Mucosa of rectum (tissue), 2 donors: ENCODE measurements around the gene TMEM270.
"Not testable (repeated sequence)": the region's sequence is repeated elsewhere in the genome, so short reads cannot be mapped to it uniquely, and the experiment has no call there.

ENCODE experiments used
- H3K27ac ChIP-seq, 2 donors: one replicate each; pipeline ENCODE4 v1.7.0; 2013; ENCODE audit warnings: inconsistent platforms in 2 of 2, low read depth in 2 of 2, low read length in 2 of 2
- H3K27me3 ChIP-seq, 2 donors: one replicate each; pipeline ENCODE4 v1.7.0; 2013; ENCODE audit warnings: low read length in 2 of 2; ENCODE audit not compliant: control insufficient read depth in 2 of 2, insufficient read depth in 2 of 2
- H3K36me3 ChIP-seq, 2 donors: one replicate each; pipeline ENCODE4 v1.7.0; 2013; ENCODE audit warnings: low read length in 2 of 2; ENCODE audit not compliant: control insufficient read depth in 2 of 2, insufficient read depth in 2 of 2
- H3K4me1 ChIP-seq, 2 donors: one replicate each; pipeline ENCODE4 v1.7.0; 2013; ENCODE audit warnings: low read length in 2 of 2, mild to moderate bottlenecking in 1 of 2; ENCODE audit not compliant: control insufficient read depth in 2 of 2, insufficient read depth in 2 of 2
- H3K4me3 ChIP-seq, 2 donors: one replicate each; pipeline ENCODE4 v1.7.0; 2013; ENCODE audit warnings: low read length in 2 of 2
- H3K9ac ChIP-seq, 2 donors: one replicate each; pipeline ENCODE4 v1.7.0; 2013; ENCODE audit warnings: low read length in 2 of 2, low read depth in 1 of 2, mild to moderate bottlenecking in 1 of 2
- H3K9me3 ChIP-seq, 2 donors: one replicate each; pipeline ENCODE4 v1.7.0; 2013; ENCODE audit warnings: low read length in 2 of 2; ENCODE audit not compliant: control insufficient read depth in 2 of 2
- donor health status: healthy.
- donor health status: Normal muscosa, but diverticular disease.

TMEM270 gene

GRCh38 chr7:73872056-73872908, 11.3 kb downstream of the TMEM270 start:
- H3K4me3 ChIP-seq, result no peak overlapping the region
- H3K4me1 ChIP-seq, result peaks cover 8 to 16% of the 10 kb centered on the region in 2 donors
- no peak overlapping the region for H3K27ac ChIP-seq
- no peaks in the 10 kb centered on the region for H3K36me3 ChIP-seq
- H3K27me3 ChIP-seq, result no peaks in the 10 kb centered on the region
- H3K9ac ChIP-seq, result no peak overlapping the region
- no peaks in the 10 kb centered on the region for H3K9me3 ChIP-seq

- H3K9ac ChIP-seq, result no peak overlapping the region
- no peaks in the 10 kb centered on the region for H3K36me3 ChIP-seq
- no peaks in the 10 kb centered on the region for H3K27me3 ChIP-seq
- no peak overlapping the region for H3K27ac ChIP-seq
- no peaks in the 10 kb centered on the region for H3K9me3 ChIP-seq
- H3K4me1 ChIP-seq, result peaks cover 11 to 16% of the 10 kb centered on the region in 2 donors
- no peak overlapping the region for H3K4me3 ChIP-seq
These were observed 15.4 kb downstream of the TMEM270 start for GRCh38 chr7:73876361-73876760.

DNA sequence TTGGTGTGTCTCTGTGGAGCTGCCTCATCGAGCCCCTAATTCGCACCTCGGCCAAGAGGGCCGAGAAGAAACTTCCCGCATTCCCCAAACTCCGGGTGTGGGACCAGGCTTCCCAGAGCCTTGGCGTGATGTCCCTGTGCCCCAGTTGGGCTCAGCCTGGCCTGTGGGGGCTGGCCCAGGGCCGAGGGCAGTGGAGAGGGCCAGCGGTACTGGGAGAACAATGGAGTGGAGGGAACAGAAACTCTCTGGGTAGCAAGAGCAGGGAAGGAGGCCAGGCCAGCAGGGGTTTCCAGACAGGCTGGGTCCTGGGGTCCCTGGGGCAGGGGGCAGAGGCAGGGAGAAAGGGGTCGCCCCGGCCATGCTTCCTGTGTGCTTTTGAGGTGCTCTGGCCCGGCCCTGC, 16.0 kb downstream of the TMEM270 start:
- H3K4me3 ChIP-seq, result no peak overlapping the region
- no peak overlapping the region for H3K9ac ChIP-seq
- H3K27ac ChIP-seq, result no peak overlapping the region
- peaks cover 5 to 17% of the 10 kb centered on the region in 2 donors for H3K4me1 ChIP-seq
- H3K36me3 ChIP-seq, result no peaks in the 10 kb centered on the region
- no peaks in the 10 kb centered on the region for H3K9me3 ChIP-seq
- H3K27me3 ChIP-seq, result no peaks in the 10 kb centered on the region

DNA sequence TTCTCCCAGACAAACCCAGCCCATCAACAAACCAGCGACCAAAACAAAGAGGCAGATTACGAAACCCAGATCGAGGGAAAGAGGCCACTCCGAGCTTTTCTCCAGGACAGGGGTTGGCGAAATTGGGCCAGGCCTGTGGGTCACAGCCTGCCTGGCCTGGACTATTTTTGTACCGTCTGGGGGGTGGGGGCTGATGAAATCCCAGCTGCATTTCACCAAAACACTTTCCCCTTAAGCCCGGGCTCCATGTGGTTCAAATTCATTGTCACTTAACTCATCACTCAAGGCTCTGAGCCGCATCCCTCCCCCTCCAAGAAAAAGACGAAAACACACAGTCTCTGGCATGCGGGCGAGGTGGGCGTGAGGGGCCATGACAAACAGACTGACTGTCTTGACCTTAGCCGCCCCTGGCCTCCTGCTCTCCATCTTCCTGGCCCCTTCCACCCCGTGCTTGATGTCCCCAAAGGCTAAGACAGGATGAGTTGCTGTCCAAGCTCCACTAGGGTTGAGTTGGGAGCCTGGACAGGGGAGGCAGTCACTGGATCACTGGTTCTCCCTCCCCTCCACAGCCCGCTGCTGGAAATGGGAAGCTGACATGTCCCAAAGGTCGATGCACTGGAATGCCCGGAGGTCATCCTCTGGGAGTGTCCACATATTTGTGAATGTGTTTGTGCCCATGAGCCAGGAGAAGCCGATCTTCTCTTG, 19.2 kb downstream of the TMEM270 start:
- Histone ChIP-seq H3K4me1 (peaks cover 4 to 17% of the 10 kb centered on the region in 2 donors), H3K9me3 (no peaks in the 10 kb centered on the region), H3K9ac (no peak overlapping the region), H3K27ac (no peak overlapping the region), H3K27me3 (no peaks in the 10 kb centered on the region), H3K36me3 (no peaks in the 10 kb centered on the region), H3K4me3 (no peak overlapping the region)

DNA sequence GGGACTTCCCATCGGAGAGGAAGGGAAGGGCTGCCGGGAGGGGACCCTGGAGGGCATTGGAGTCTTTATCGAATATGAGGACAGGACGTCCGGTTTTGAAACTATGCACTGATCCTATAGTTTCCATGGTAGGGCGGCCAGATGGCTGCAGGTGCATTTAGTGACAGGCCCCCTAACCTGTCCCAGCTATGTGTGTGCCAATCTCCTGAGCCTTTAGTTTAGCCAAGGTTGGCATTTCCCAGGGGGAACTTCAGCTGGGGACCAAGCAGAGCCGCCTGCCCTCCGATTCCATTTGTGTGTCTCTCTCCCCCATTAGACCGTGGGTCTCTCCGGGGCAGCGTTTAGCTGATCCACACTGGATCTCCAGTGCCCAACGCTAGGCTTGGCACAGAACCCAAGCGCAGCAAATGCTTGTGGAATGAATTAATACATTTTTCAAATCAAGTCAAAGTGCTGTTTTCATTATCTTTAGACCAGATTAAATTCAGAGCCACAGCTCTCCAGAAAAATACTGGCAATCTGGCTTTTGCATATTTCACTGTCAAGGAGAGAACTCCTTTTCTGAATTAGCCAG, 19.9 kb downstream of the TMEM270 start:
- H3K36me3 ChIP-seq, result no peaks in the 10 kb centered on the region
- H3K27ac ChIP-seq, result no peak overlapping the region
- no peaks in the 10 kb centered on the region for H3K9me3 ChIP-seq
- no peak overlapping the region for H3K9ac ChIP-seq
- no peak overlapping the region for H3K4me3 ChIP-seq
- peaks cover 4 to 17% of the 10 kb centered on the region in 2 donors for H3K4me1 ChIP-seq
- no peaks in the 10 kb centered on the region for H3K27me3 ChIP-seq

GRCh38 chr7:73881352-73882046, 20.5 kb downstream of the TMEM270 start:
- H3K9me3 ChIP-seq, result no peaks in the 10 kb centered on the region
- H3K4me3 ChIP-seq, result no peak overlapping the region
- H3K9ac ChIP-seq, result no peak overlapping the region
- no peak overlapping the region for H3K27ac ChIP-seq
- H3K27me3 ChIP-seq, result no peaks in the 10 kb centered on the region
- H3K4me1 ChIP-seq, result peaks cover 4 to 17% of the 10 kb centered on the region in 2 donors
- no peaks in the 10 kb centered on the region for H3K36me3 ChIP-seq

DNA sequence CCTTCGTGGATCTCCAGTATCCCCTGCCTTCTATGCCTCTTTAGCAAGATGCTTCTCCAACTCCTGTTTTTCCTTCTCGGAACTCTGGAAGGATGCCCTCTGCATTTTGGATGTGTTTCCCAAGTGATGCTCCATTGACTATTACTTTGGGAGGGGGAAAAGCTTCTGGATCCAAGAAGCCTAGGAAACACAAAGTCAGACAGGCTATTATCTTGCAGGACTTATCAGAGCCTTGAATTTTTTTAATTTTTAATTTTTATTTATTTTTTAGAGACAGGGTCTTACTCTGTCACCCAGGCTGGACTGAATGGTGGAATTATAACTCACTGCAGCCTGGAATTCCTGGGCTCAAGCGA, 21.1 kb downstream of the TMEM270 start:
- Histone ChIP-seq H3K27me3 (no peaks in the 10 kb centered on the region), H3K36me3 (no peaks in the 10 kb centered on the region), H3K27ac (no peak overlapping the region), H3K9me3 (no peaks in the 10 kb centered on the region), H3K9ac (no peak overlapping the region), H3K4me1 (peaks cover 7 to 17% of the 10 kb centered on the region in 2 donors), H3K4me3 (no peak overlapping the region)

GRCh38 chr7:73884867-73885422, 24.0 kb downstream of the TMEM270 start:
- not testable (repeated sequence) for H3K27me3 ChIP-seq, H3K9ac ChIP-seq, H3K36me3 ChIP-seq, H3K4me3 ChIP-seq, H3K9me3 ChIP-seq, H3K27ac ChIP-seq
- H3K4me1 ChIP-seq, result peaks cover 7 to 17% of the 10 kb centered on the region in 2 donors

DNA sequence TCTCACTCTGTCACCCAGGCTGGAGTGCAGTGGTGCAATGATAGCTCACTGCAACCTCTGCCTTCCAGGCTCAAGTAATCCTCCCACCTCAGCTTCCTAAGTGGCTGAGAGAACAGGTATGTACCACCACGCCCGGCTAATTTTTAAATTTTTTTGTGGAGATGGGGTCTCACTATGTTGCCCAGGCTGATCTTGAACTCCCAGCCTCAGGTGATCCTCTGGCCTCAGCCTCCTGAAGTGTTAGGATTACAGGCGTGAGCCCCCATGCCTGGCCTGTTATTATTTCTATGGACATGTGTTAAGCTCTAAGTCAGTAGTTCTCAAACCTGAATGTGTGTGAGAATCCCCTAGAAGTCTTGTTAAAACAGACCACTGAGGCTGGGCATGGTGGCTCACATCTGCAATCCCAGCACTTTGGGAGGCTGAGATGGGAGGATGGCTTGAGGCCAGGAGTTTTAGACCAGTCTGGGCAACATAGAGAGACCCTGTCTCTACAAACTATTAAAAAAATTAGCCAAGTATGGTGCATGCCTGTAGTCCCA, 24.5 kb downstream of the TMEM270 start:
- H3K4me1 ChIP-seq, result peaks cover 3 to 12% of the 10 kb centered on the region in 2 donors

More for the DNA sequence above, 24.5 kb downstream of the TMEM270 start:
- Histone ChIP-seq H3K36me3 (no peaks in the 10 kb centered on the region), H3K4me3 (no peak overlapping the region), H3K27ac (no peak overlapping the region), H3K9ac (no peak overlapping the region), H3K27me3 (no peaks in the 10 kb centered on the region), H3K9me3 (no peaks in the 10 kb centered on the region)
